HG02870 (cell line): Measurements from ENCODE around the gene RAD51B.

Experiments
- ATAC-seq: cut with Tn5 transposase; IDR thresholded peaks from one replicate; pipeline ENCODE4 v1.9.1; 2021; ENCODE audit warnings: mild to moderate bottlenecking, moderate library complexity; ENCODE audit not compliant: unreplicated experiment

Gene RAD51B

GRCh38 chr14:68469208-68469713 is 649.7 kb downstream of the RAD51B start:
- ATAC-seq = no peak

- ATAC-seq = no peak
Measured at GRCh38 chr14:68470361-68470760, 650.8 kb downstream of the RAD51B start.

GRCh38 chr14:68471029-68471963 is 651.7 kb downstream of the RAD51B start:
- ATAC-seq = no peak

GRCh38 chr14:68471964-68472508 is 652.5 kb downstream of the RAD51B start:
- no peak for ATAC-seq

- ATAC-seq = no peak
Measured at GRCh38 chr14:68473069-68473468, 653.5 kb downstream of the RAD51B start.

GRCh38 chr14:68473794-68474193 is 654.2 kb downstream of the RAD51B start:
- ATAC-seq = no peak

GRCh38 chr14:68474741-68475140 is 655.2 kb downstream of the RAD51B start:
- no peak for ATAC-seq

GRCh38 chr14:68475802-68476201 is 656.2 kb downstream of the RAD51B start:
- no peak for ATAC-seq

GRCh38 chr14:68476212-68477109 is 656.9 kb downstream of the RAD51B start:
- ATAC-seq = peak; percentile 84

- no peak for ATAC-seq
Measured at GRCh38 chr14:68477110-68477455, 657.5 kb downstream of the RAD51B start.

GRCh38 chr14:68477461-68478085 is 658.0 kb downstream of the RAD51B start:
- no peak for ATAC-seq

GRCh38 chr14:68479247-68479646 is 659.7 kb downstream of the RAD51B start:
- ATAC-seq = no peak

- ATAC-seq = no peak
Measured at GRCh38 chr14:68482018-68482417, 662.4 kb downstream of the RAD51B start.

- no peak for ATAC-seq
Measured at GRCh38 chr14:68482772-68483395, 663.3 kb downstream of the RAD51B start.

GRCh38 chr14:68486033-68486732 is 666.6 kb downstream of the RAD51B start:
- ATAC-seq = no peak

GRCh38 chr14:68486809-68487208 is 667.2 kb downstream of the RAD51B start:
- ATAC-seq = no peak

- no peak for ATAC-seq
Measured at GRCh38 chr14:68487805-68488590, 668.4 kb downstream of the RAD51B start.

GRCh38 chr14:68491793-68492192 is 672.2 kb downstream of the RAD51B start:
- ATAC-seq = no peak
